GM13977 (cell line): ENCODE data around the gene STRN3.
"Not testable (repeated sequence)": the region's sequence is repeated elsewhere in the genome, so short reads cannot be mapped to it uniquely, and the experiment has no call there.

Source experiments
- DNase-seq: peaks from one replicate; pipeline ENCODE4 v3.0.0; 2012; ENCODE audit warnings: low spot score
- CTCF ChIP-seq: IDR thresholded peaks from 2 replicates; pipeline ENCODE4 v1.5.1; 2012; ENCODE audit warnings: mild to moderate bottlenecking, control low read depth; ENCODE audit not compliant: insufficient read depth; ENCODE audit errors: extremely low read depth, missing control alignments
- in situ Hi-C: fragments of 300-500 bp; cut with MboI; formaldehyde crosslinking; loops from one replicate; pipeline ENCODE4 v1.12.0; 2022; ENCODE audit warnings: low sequenced_read_pairs, low pct_unique_long_range_greater_than_20kb, mixed read lengths, inconsistent platforms; ENCODE audit not compliant: unreplicated experiment

Gene STRN3

GRCh38 chr14:30903285-30904124 lies 122.7 kb downstream of the STRN3 start:
- in situ Hi-C loops: no loop called here
- DNase-seq: no peak

GRCh38 chr14:30897121-30897520 lies 129.1 kb downstream of the STRN3 start:
- in situ Hi-C loops, DNase-seq: not testable (repeated sequence)

More at GRCh38 chr14:30903285-30904124, 122.7 kb downstream of the STRN3 start:
- no peak for TF ChIP-seq CTCF

GRCh38 chr14:30896435-30896834 lies 129.7 kb downstream of the STRN3 start:
- in situ Hi-C loops: no loop called here
- DNase-seq: no peak
- no peak for TF ChIP-seq CTCF

- in situ Hi-C loops: no loop called here
- no peak for DNase-seq
- no peak for TF ChIP-seq CTCF
Observed at GRCh38 chr14:30894923-30895515, 131.2 kb downstream of the STRN3 start.

GRCh38 chr14:30893819-30894218 lies 132.4 kb downstream of the STRN3 start:
- TF ChIP-seq CTCF: no peak
- DNase-seq: no peak
- in situ Hi-C loops: no loop called here

- no peak for TF ChIP-seq CTCF
- no peak for DNase-seq
- in situ Hi-C loops: no loop called here
Observed at GRCh38 chr14:30889244-30889594, 137.0 kb downstream of the STRN3 start.
